Stimulated activated CD4-positive, alpha-beta T cell treated with anti-CD3 and anti-CD28 coated beads, Interleukin-4, amount 100 ng/mL, for 24 hours (primary cell): ENCODE results near the gene C5orf47.
"Not testable (repeated sequence)": the region's sequence is repeated elsewhere in the genome, so short reads cannot be mapped to it uniquely, and the experiment has no call there.

ENCODE experiments used
- DNase-seq: peaks from one replicate; pipeline ENCODE4 v3.0.0-alpha.2; 2020

Gene C5orf47

DNA sequence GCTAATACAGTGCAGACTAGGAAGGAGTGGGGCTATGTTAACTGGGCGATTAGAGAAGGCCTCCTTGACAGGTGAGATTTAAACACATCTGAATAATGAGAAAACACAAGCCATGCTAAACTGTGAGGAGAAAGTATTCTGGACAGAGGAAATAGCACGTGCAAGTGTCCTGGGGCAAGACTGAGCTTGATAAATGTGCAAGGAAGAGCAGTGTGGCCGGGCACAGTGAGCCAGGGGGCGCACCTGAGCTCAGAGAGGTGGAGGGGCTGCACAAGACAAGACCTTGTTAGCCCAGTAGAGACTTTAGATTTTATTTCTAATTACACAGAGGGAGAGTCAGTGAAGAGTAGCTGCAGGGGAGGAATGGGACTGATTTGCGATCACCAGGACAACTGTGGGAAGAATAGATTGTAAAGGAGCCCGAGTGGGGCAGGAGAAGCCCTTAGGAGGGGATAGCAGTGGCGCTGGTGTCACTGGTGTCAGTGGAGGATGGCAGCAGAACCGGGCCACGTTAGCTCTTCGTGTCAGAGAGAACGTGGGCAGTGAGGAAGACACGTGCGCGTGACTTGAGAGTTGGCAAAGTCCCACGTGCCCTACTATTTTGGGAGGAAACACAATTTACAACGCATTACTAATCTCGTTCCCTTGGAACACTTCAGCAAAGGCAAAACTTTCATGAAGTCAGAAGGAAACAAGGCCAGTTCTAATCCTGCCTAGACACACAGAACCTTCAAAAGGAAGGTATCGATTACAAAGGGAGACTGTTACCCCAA is 17.9 kb upstream of the C5orf47 start:
- DNase-seq = no peak

DNA sequence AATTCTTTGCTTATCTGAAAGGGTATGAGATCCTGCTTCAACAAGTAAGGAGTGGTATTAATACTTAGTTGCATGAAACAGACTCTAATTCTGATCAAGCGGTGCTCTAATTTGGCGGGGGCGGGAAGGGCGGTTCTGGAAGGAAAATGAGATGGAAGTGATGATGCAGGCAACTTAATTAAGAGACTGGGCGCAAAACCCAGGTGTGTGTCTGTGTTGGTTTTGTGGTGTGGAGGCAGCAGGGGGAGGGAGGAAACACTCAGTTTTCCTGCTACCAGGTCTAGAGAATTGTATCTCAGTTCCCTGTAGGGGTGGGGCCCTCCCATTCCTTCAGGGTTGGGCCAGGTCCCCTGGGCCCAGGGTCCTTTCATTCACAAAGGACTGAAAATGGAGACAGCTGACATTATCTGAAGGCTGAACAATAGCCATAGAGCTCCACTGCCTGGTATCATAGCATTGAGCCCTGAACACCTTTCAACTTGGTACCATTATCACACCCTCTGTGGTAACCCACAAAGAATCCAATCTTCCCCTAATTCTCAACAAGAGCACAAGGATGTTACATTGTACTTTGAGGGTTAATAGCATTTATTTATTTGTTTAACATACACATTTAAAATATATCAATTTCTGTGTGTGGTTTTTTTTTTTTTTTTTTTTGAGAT is 17.2 kb upstream of the C5orf47 start:
- no peak for DNase-seq

DNA sequence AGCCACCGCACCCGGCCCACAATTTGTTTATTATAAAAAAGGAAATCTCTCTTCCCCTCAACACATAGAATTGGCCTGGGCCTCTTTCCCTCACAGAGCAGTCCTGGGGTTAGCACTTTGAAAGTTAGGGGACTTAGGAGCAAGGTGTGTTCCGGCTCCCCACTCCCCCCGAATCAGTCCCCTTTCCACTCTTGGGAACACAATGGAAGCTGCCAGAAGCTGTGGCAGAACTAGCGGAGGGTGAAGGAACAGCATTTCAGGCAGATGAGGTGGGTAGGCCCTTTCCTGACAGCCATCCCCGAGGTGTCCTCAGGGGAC is 16.4 kb upstream of the C5orf47 start:
- no peak for DNase-seq

DNA sequence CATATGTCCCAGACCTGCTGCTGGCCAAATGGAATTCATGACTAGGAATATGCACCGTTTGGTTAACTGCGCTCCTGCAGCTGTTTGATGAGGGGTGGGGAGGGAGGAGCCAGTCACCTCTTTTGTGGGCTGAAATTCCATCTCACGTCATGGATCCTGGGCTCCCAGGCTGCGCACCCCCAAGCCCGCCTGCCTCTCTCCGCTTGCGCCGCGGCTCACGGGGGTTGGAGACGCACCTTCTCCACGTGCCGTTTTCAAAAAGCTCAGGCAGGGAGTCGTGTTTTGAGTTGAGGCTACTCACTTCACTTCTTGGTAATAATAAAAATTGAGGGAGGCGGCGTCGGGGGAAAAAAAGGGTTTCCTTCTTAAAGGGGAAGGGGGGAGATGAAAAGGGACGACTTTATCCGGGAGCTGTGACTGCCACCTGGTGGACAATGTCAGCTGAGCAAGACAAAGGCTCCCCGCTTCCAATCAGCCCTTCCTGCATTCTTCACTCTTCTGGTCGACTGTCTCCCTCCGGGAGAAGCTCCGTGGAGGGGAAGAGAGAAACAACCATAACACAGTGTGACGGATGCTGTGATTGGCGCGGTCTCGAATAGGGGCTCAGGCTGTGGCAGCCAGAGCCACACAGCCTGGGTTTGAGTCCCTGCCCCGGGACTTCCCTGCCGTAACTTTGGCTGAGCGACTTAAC is 15.9 kb upstream of the C5orf47 start:
- DNase-seq = peak; percentile 83

DNA sequence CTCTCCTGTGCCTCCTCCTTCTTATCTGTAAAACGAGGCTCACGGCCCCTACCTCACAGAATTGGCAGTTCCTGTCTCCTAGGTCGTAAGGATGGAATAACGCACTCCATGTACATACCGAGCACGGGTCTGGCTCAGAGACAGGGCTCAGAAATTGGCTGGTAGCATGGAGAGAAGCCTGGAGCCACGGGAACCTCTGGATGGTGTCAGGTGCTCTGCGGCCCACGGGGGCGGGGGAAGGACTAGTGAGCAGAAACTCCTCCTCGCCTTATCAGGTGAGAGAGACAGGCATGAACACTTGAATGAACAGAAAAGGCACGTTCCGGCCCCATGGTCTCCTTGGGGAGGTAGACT is 15.4 kb upstream of the C5orf47 start:
- DNase-seq = peak; percentile 14

DNA sequence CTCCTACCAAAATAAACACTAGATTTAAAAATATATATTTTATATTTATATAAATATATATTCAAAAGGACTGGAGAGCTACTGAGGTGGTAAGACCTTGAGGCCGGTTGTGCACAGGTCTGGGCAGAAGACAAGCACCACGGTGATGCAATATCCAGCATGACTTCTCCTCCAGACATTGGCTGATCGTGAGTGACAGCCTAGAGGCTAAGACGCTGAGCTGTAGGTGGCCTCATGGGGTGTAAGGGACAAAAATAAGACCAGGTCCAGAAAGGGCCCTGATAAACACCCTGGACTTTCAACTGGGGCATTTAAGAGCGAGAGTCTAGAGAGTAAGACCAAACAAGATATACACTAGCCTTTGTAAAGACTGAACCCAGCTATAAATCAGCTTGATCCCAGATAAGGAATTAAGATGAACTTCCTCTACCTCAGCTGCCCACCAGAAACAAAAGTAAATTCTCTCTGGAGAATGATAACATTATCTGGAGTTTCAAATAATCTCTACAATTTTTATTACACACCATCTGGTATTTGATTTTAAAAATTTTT is 14.2 kb upstream of the C5orf47 start:
- no peak for DNase-seq

DNA sequence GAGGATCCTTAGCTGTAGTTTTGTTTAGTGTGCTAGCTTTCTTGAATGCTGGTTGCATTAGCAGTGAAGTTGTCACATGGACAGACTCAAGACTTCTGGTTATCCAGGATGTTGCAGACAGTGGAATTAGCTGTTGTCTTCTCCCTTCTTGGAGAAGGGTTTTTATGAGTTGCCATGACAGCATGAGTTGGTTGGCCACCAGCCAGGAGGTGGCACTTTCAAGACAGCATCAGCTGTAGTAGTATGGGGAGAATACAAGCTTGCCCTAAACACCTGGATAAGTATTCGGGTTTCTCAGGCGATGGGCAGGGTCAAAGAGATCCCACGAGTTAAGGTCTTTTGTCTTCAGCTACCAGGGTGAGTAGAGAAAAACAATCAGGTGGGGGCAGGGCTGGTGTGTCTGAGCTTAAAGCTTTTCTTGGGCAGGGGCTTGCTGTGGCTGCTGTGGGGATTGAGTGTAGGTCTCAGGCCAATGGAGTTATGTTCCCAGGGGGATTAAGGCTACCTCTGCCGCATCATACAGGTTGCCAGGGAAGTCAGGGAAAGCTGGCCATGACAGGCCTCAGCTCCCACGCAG is 7.7 kb upstream of the C5orf47 start:
- no peak for DNase-seq

DNA sequence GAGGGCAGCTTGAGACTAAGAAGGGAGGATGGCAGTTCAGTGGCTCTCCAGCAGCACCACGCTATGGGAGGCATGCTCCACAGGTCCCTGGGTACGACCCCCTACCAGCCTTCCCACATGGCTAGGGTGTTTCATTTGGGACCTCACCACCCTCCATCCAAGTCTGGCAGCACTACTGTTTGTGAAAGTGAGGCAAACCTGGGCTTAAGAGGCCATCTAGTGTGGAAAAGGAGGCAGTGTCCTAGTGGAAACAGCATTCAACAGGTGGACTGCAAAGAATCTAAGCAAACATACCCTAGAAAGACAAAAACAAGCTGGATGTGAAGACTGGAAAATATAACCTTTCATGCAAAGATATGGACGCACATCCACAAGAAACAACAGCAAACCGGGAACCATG is 4.8 kb upstream of the C5orf47 start:
- DNase-seq = no peak

DNA sequence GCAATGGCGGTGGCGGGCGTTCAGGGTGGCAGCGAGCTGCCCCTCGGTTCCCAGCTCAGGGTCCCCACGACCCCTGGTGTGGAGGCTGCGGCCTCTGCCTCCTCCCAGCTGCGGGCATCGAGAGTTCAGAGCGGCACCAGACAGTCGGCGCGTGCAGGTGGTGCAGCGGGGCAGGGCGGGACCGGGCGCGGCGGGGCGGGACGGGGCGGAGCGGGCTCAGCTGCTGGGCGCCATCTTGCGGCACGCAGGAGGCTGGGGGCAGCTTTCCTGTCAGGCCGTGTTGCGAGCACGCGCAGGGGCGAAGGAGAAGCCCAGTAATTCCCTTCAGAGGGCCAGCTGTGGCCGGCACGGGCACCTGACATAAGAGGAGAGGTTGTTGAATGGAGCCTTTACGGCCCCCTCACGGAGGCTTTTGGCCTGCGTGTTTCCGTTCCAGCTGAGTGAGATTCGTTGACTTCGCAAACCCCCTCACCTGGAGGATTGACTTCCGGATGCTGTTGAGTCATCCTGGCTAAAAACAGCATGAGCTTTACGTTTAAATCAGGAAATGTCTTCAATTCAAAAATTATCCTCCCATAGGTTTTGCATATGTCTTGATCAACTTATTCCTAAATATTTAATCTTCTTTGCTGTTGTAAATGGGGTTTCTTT is 587 bp downstream of the C5orf47 start:
- no peak for DNase-seq

DNA sequence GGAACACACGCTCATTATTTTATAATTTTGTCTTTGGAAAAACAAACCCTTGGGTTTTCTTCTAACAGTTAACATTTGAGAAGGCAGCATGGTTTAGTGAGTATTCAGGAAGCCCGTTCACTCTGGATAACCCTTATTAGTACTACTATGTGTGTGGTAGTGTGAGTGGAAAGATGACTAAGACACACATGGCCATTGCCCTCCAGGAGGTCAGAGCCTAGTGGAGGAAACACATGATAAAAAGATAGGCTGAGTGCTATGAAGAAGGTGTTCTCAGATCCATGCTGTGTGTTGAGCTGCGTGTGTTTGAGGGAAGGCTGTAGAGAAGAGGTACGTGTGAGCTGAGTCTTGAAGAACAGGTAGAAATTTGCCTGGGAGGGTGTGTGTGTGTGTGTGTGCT is 8.4 kb downstream of the C5orf47 start:
- DNase-seq = no peak

DNA sequence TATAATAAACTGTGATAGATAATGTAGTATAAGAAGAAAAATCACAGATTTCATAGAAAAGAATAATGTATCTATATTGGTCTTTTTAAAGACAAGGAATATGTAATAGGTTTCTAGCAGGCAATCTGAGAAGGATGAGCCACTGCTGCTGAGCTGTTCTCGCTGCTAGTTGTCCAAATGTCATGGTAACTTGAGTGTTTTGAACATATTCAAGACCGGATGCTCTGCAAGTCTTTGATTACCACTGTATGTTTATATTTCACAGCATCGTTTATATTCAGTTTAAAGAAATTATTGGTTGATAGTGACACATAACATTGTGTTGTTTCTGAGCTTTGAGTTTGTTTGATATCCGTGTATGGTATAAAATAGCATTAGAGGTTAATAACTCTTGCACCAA is 9.6 kb downstream of the C5orf47 start:
- DNase-seq = no peak

DNA sequence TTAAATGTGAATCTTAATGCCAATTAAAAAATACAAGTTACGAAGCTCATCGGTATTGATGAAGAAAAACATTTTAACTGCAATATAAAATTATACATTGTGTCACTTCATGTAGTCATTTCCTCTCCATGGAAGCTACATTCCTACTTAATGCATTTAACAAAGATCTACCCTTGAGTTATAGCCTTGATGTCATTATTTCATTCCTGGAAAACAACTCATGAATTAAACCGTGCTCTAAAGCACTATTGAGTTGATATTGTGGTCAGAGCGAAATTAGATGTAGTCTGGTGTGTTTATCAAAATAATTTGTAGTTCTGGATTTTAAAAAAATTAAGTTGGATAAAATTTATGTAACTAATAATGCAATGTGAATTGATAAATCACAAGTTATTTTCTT is 11.1 kb downstream of the C5orf47 start:
- DNase-seq = no peak

DNA sequence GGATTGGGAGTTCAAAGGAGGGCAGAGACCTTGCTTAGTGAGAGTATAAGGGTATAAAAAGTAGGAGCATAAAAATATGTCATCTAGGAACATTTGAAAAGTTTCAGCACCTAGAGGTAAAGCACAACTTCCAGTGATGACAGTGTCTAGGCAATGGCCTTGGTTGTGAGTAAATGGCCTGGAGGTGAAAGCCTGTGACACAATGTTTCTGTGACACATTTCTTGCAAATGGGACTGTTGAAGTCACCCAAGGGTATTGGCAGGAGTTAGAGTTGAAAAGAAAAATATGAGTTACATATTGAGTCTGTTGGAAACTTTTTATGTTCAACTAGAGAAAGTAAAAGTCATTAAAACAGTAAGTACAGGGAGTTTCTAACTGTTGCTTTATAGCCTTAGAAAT is 14.8 kb downstream of the C5orf47 start:
- no peak for DNase-seq

DNA sequence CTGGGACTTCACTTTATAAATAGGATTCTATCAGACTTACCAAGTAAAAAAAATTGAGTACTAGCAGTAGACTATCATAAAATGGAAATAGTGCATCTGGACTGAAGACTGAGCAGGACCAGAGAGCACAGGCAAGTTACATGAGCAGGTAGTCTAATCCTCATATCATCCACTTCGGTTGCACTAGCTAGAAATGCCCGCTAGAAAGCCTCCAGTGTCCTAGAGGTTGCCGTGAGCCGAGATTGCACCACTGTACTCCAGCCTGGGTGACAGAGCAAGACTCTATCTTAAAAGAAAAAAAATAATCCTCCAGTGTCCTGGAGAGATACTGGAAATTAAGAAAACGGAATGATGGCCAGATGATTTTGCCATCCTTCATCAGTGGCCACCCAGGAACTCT is 20.0 kb downstream of the C5orf47 start:
- no peak for DNase-seq

DNA sequence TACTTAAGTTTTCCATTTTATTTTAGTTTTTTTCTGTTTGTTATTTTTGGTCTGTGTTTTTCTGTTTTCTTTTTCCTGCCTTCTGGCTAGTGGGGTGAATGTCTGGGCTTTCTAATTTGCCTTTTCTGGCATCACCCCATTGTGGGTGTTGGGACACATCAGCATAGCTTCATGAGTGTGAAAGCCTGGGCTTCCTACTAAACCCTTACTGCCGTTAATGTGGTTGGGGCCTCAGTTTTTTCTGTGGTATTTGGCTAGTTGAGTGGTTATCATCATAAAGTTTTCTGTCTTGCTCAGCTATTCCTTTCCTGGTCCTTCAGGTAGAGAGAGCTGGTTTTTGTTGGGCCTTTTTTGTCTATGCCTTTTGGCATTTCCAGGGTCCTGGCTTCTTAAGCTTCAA is 21.4 kb downstream of the C5orf47 start:
- no peak for DNase-seq

DNA sequence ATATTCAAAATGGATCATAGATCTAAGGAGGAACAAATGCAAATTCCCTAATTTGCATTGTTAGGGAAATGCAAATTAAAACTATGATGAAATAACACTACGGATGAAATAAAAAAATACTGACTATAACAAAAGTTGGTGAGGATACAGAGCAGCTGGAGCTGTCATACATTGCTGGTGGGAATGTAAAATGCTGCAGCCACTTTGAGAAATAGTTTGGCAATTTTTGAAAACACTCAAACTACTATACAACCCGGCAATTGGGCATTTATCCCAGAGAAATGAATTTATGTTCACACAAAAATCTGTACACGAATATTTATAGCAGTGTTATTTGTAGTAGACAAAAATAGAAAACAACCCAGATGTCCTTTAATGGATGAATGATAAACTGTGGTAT is 22.5 kb downstream of the C5orf47 start:
- no peak for DNase-seq

DNA sequence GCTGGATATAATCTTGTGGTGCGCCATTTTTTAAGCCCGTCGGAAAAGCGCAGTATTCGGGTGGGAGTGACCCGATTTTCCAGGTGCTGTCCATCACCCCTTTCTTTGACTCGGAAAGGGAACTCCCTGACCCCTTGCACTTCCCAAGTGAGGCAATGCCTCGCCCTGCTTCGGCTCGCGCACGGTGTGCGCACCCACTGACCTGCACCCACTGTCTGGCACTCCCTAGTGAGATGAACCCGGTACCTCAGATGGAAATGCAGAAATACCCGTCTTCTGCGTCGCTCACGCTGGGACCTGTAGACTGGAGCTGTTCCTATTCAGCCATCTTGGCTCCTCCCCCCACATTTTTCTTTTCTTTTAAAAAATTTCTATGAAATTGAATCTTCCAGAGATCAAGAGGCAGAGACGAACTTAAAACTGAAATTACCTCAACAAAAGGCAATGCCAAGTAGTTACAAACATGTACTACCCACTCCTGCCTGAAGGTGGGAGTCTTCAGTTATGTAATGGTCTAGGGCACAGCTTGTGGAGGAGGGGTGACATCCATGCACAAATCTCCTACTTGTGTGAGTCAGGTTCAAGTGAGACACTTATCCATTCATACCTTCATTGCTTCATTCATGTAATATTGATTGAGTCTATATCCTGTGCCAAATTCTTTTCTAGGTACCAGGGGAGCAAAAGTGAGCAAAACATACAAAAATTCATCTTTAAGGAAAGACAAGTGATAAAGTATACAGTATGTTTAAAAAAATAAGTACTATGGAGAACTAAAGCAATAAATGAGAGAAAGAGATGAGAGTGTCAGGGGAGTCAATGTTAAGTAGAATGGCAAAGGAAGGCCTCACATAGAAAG is 31.3 kb downstream of the C5orf47 start:
- DNase-seq = not testable (repeated sequence)

DNA sequence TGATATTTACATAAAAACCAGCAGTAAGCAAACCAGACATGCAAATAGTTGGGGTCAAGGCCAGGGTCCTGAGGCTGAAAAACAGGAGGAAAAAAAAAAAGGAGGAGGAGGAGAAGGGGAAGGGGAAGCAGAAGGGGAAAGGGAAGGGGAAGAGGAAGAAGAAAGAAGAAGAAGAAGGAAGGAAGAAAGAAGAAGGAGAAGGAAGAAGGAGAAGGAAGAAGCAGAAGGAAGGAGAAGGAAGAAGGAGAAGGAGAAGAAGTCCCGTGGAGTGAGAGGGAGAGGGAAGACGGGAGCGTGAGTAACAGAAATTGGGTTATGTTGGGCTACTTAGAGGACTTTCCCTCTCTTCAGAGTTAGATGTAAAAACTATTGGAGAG is 31.9 kb downstream of the C5orf47 start:
- no peak for DNase-seq

DNA sequence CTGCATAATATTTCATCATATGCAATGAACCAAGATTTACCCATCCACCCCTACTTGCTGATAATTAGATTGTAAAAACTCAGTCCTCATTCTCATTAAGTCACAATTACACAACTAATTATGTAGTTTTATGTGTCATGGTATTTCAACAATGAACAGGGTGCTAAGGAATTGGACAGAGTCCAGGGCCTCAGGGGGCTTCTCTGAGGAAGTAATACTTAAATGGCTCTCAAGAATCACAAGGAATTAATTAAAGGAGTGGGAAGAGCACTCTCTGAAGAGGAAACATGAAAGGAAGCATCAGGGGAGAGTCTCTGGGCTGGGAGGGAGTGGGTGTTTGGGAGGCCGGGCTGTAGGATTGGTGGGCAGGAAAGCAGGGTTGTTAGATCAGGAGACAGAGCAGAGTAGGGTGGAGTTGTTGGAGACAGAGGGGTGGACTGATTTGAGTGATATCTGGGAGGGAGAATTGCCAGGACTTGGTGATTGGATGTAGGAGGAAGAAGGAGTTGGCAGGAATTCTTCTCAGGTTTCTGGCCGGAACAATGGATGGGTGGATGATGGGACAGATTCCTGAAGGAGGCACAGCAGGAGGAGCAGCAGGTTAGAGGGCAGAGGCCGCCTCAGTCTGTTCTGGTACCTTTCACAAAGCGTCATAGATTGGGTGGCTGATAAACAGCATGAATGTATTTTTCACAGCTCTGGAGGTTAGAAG is 33.6 kb downstream of the C5orf47 start:
- DNase-seq = no peak

DNA sequence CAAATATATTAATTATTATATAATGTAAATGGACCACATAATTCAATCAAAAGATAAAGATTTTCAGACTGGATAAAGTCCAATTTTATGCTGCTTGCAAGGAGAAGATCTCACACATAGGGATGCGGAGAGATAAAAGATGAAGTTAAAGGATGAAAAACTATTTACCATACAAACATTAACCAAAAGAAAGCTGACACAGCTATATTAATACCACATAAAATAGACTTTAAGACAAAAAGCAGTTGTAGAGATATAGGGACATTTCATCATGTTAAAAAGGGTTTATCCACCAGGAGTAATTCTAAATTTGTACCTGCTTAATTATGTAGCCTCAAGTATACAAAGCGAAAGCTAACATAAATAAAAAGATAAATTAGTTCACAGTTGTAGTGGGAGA is 41.3 kb downstream of the C5orf47 start:
- DNase-seq = no peak

DNA sequence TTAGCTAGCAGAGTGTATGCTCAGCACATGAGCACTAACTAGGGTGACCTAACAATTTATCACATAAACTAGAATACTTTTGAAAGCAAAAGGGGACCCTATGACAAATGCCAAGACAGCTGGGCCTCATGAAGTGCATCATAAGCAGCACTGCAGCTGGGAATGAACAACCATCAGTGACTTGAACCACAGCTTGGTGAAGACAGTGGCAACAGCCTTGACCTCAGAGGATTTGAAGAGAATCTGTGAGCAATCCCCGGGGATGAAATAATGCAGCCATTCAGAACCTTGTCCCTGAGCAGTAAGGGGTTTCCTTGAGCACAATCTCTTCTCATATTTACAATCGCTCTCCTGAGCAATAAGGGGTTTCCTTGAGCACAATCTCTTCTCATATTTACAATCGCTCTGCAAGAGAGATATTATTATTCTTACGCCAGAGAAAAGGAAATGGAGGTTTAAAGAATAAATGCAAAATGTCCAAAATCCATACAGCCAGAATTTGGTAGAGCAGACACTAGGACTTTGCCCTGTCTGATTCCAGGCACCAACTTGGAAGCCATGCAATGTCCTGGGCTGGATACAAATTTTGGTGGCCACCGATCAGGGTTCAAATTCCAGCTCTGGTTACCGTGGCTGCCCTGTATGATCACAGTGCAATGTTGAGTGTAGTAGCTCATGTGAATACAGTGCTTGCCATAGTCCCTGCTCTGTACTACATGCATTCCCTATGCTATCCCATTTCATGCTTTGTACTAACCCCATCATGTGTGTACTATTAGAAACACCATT is 55.7 kb downstream of the C5orf47 start:
- no peak for DNase-seq
